IMR-90 (cell line): ENCODE measurements around the gene ZNF600. TPM values are rescaled to one million over a fixed set of nuclear protein-coding genes. Genes with fewer than 3 reads are reported as not detected.

Experiments
- ATAC-seq: fragments of 200-7000 bp; cut with Tn5 transposase; 2 replicates; pipeline ENCODE4 v1.9.1; 2020; ENCODE audit warnings: low read depth, mild to moderate bottlenecking, moderate library complexity
- BruUV-seq: library from RNA; stranded (reverse); fragments of 400-500 nt; replicated peaks from 2 replicates; lab custom pipeline; 2021; lab: Mats Ljungman, UMichigan
- CTCF ChIA-PET: fragments of 300-600 bp; formaldehyde crosslinking; extraction: SDS; loops from one replicate; lab custom pipeline; 2021; ENCODE audit warnings: antibody characterized with exemption; lab: Yijun Ruan, JAX
- POLR2A ChIA-PET: fragments of 300-600 bp; sonication (Branson Sonifier 250); formaldehyde crosslinking; loops from one replicate; lab custom pipeline; 2022; ENCODE audit warnings: antibody characterized with exemption; ENCODE audit not compliant: unreplicated experiment; lab: Charles Lee
- DNase-seq: peaks from one replicate; pipeline ENCODE4 v3.0.0; 2013
- H2AFZ ChIP-seq: replicated peaks from 2 replicates; pipeline ENCODE3; 2013; ENCODE audit warnings: low read length, mild to moderate bottlenecking; ENCODE audit not compliant: poor library complexity
- H2AK5ac ChIP-seq: 2 replicates; pipeline ENCODE4 v1.6.1; 2013; ENCODE audit warnings: low read depth, low read length, inconsistent platforms
- H2AK9ac ChIP-seq: replicated peaks from 2 replicates; pipeline ENCODE3; 2013; ENCODE audit warnings: mild to moderate bottlenecking, low read depth, low read length, moderate library complexity; ENCODE audit not compliant: poor library complexity
- H2BK120ac ChIP-seq: 2 replicates; pipeline ENCODE4 v1.6.1; 2013; ENCODE audit warnings: low read depth, low read length, inconsistent platforms
- H2BK15ac ChIP-seq: 3 replicates; pipeline ENCODE4 v1.6.1; 2013; ENCODE audit warnings: low read depth, low read length, inconsistent platforms
- H2BK20ac ChIP-seq: 2 replicates; pipeline ENCODE4 v1.6.1; 2013; ENCODE audit warnings: low read depth, mild to moderate bottlenecking, inconsistent platforms, low read length, moderate library complexity
- H2BK5ac ChIP-seq: 2 replicates; pipeline ENCODE4 v1.6.1; 2013; ENCODE audit warnings: mild to moderate bottlenecking, low read depth, low read length, inconsistent platforms; ENCODE audit not compliant: poor library complexity, severe bottlenecking
- H3K14ac ChIP-seq: replicated peaks from 2 replicates; pipeline ENCODE4 v1.6.1; 2013; ENCODE audit warnings: low read depth, low read length, inconsistent platforms
- H3K18ac ChIP-seq: 2 replicates; pipeline ENCODE4 v1.6.1; 2013; ENCODE audit warnings: low read depth, low read length, control low read depth
- H3K23ac ChIP-seq: 2 replicates; pipeline ENCODE4 v1.6.1; 2013; ENCODE audit warnings: low read depth, low read length, inconsistent platforms
- H3K27ac ChIP-seq: 2 replicates; pipeline ENCODE4 v1.5.1; 2013; ENCODE audit warnings: mild to moderate bottlenecking, control low read depth, low read length; ENCODE audit not compliant: insufficient read depth
- H3K27me3 ChIP-seq: 2 replicates; pipeline ENCODE4 v1.6.1; 2013; ENCODE audit warnings: low read length; ENCODE audit not compliant: control insufficient read depth, insufficient read depth
- H3K36me3 ChIP-seq: 2 replicates; pipeline ENCODE4 v1.6.1; 2013; ENCODE audit warnings: low read length, mixed read lengths; ENCODE audit not compliant: control insufficient read depth, insufficient read depth
- H3K4ac ChIP-seq: 2 replicates; pipeline ENCODE4 v1.6.1; 2013; ENCODE audit warnings: low read depth, low read length, inconsistent platforms
- H3K4me1 ChIP-seq: 2 replicates; pipeline ENCODE4 v1.6.1; 2013; ENCODE audit warnings: low read length, mixed read lengths; ENCODE audit not compliant: control insufficient read depth, insufficient read depth
- H3K4me2 ChIP-seq: 2 replicates; pipeline ENCODE4 v1.6.1; 2013; ENCODE audit warnings: low read depth, mild to moderate bottlenecking, control low read depth, low read length, moderate library complexity
- H3K4me3 ChIP-seq: 2 replicates; pipeline ENCODE4 v1.5.1; 2013; ENCODE audit warnings: low read depth, mild to moderate bottlenecking, control low read depth, low read length, moderate library complexity; ENCODE audit not compliant: insufficient read depth
- H3K56ac ChIP-seq: 2 replicates; pipeline ENCODE4 v1.6.1; 2013; ENCODE audit warnings: low read length, inconsistent platforms; ENCODE audit not compliant: insufficient read depth; ENCODE audit errors: extremely low read depth
- H3K79me1 ChIP-seq, 2 experiments: 2 replicates each; pipeline ENCODE4 v1.6.1; 2013; ENCODE audit warnings: low read length in 2 of 2, inconsistent platforms in 1 of 2, low read depth in 1 of 2
- H3K9ac ChIP-seq: 2 replicates; pipeline ENCODE4 v1.6.1; 2013; ENCODE audit warnings: low read depth, low read length, control low read depth
- H3K9me1 ChIP-seq: 2 replicates; pipeline ENCODE4 v1.6.1; 2013; ENCODE audit warnings: low read length, inconsistent platforms; ENCODE audit not compliant: insufficient read depth
- H3K9me3 ChIP-seq: 2 replicates; pipeline ENCODE4 v1.6.1; 2013; ENCODE audit warnings: low read length; ENCODE audit not compliant: control insufficient read depth, insufficient read depth
- H4K20me1 ChIP-seq: 2 replicates; pipeline ENCODE4 v1.6.1; 2013; ENCODE audit warnings: low read length, inconsistent platforms; ENCODE audit not compliant: insufficient read depth
- H4K5ac ChIP-seq: 2 replicates; pipeline ENCODE4 v1.6.1; 2013; ENCODE audit warnings: mild to moderate bottlenecking, low read depth, low read length, control low read depth
- H4K8ac ChIP-seq, 2 experiments: 2 replicates each; pipeline ENCODE4 v1.6.1; 2013; ENCODE audit warnings: low read depth in 2 of 2, low read length in 2 of 2, control low read depth in 1 of 2, inconsistent platforms in 1 of 2
- H4K91ac ChIP-seq: 2 replicates; pipeline ENCODE4 v1.6.1; 2013; ENCODE audit warnings: low read depth, low read length, inconsistent platforms; ENCODE audit not compliant: insufficient read depth
- CEBPB ChIP-seq: IDR thresholded peaks from 2 replicates; pipeline ENCODE4 v1.6.1; 2012; ENCODE audit warnings: low read depth, low read length, improper control_type of control experiment
- CHD1 ChIP-seq: IDR thresholded peaks from 2 replicates; pipeline ENCODE4 v1.6.1; 2012; ENCODE audit warnings: low read depth, low read length, improper control_type of control experiment
- CTCF ChIP-seq: conservative IDR thresholded peaks from 2 replicates; pipeline ENCODE4 v1.5.1; 2012; ENCODE audit warnings: mild to moderate bottlenecking, low read depth, low read length, improper control_type of control experiment
- ELK1 ChIP-seq: fragments of 150-350 bp; IDR thresholded peaks from 2 replicates; pipeline ENCODE4 v1.6.1; 2016; ENCODE audit warnings: low read depth, mild to moderate bottlenecking, low read length, moderate library complexity, borderline replicate concordance
- MAZ ChIP-seq: IDR thresholded peaks from 2 replicates; pipeline ENCODE4 v1.6.1; 2012; ENCODE audit warnings: low read depth, mild to moderate bottlenecking, low read length, improper control_type of control experiment, moderate library complexity, borderline replicate concordance
- MXI1 ChIP-seq: IDR thresholded peaks from 2 replicates; pipeline ENCODE4 v1.6.1; 2012; ENCODE audit warnings: low read depth, mild to moderate bottlenecking, low read length, moderate library complexity, borderline replicate concordance
- POLR2A ChIP-seq: IDR thresholded peaks from 2 replicates; pipeline ENCODE4 v1.6.1; 2012; ENCODE audit warnings: mild to moderate bottlenecking, low read depth, low read length
- USF2 ChIP-seq: fragments of 150-350 bp; IDR thresholded peaks from 2 replicates; pipeline ENCODE4 v1.6.1; 2017; ENCODE audit warnings: mild to moderate bottlenecking, antibody characterized with exemption, low read length, low read depth
- WGBS, 2 experiments: methylation state at CpG; one replicate each; pipeline versions ENCODE4 v1.1.5 to v1.1.7; 2013; ENCODE audit warnings: missing lambda C conversion rate in 2 of 2; ENCODE audit not compliant: insufficient read length in 1 of 2; ENCODE audit errors: extremely low coverage in 2 of 2; 5-methylcytosine and 5-hydroxymethylcytosine counted together
- dilution Hi-C: fragments of 300-500 bp; cut with HindIII; formaldehyde crosslinking; loops from one replicate; pipeline ENCODE4 v1.14.3; 2018; ENCODE audit warnings: low sequenced_read_pairs; ENCODE audit not compliant: unreplicated experiment
- in situ Hi-C: fragments of 300-500 bp; cut with MboI; formaldehyde crosslinking; loops from 3 replicates; pipeline ENCODE4 v1.14.3; 2019; ENCODE audit warnings: low sequenced_read_pairs, inconsistent platforms, mixed read lengths
- intact Hi-C: fragments of 100-400 bp; cut with micrococcal nuclease; formaldehyde crosslinking; loops from 2 replicates; pipeline ENCODE4 v1.10.0; 2022
- polyA plus RNA-seq, 3 experiments: library from polyadenylated mRNA; depleted of rRNA; stranded (reverse); fragments of >200 nt; gene quantifications; 2 replicates each; pipeline ENCODE4 v1.2.3, GENCODE V29; 2012; ENCODE audit warnings: low replicate concordance in 1 of 3
- total RNA-seq: library from RNA; depleted of rRNA; stranded (reverse); fragments of >200 nt; gene quantifications from 2 replicates; pipeline ENCODE4 v1.2.3, GENCODE V29; 2012

The ZNF600 gene
- total and polyA plus RNA-seq, 2 of the 4 experiments (the other 2 are of a cell fraction), result 4.0 to 4.1 TPM

- Histone ChIP-seq H2BK15ac (peak overlapping the region; percentile 8; the same call in 1 of the 3 replicates), H4K5ac (peak overlapping the region; percentile 61), H3K27ac (peak overlapping the region; percentile 85), H3K18ac (0 out of 2 replicates have a peak overlapping the region, but pooled peaks have one; percentile 30), H3K79me1 (peaks cover 12 to 24% of the 10 kb centered on the region in 2 experiments), H4K20me1 (no peaks in the 10 kb centered on the region), H3K9me1 (peaks cover 4% of the 10 kb centered on the region; the same call in 1 of the 2 replicates), H3K14ac (peak overlapping the region; percentile 38; the same call in 1 of the 2 replicates), H3K27me3 (no peaks in the 10 kb centered on the region), H3K36me3 (no peaks in the 10 kb centered on the region), H3K56ac (peak overlapping the region; percentile 53), H2BK20ac (no peak overlapping the region), H3K4me1 (no peaks in the 10 kb centered on the region; the same call in 1 of the 2 replicates), H2AFZ (peak overlapping the region; percentile 93), H3K4me3 (peak overlapping the region; percentile 89), H3K4ac (peak overlapping the region; percentile 71), H2BK5ac (peak overlapping the region; percentile 65), H3K4me2 (peak overlapping the region; percentile 94), H2BK120ac (no peak overlapping the region), H2AK5ac (no peak overlapping the region), H3K9ac (peak overlapping the region; percentile 90), H4K91ac (no peak overlapping the region; the same call in 1 of the 2 replicates), H4K8ac (peak overlapping the region; percentile 88 to 90; a peak in 3 of 4 replicates), H3K9me3 (no peaks in the 10 kb centered on the region), H3K23ac (peak overlapping the region; percentile 14; the same call in 1 of the 2 replicates), H2AK9ac (peak overlapping the region; percentile 47)
- DNase-seq, result no peak
- TSS peak; percentile 75 for BruUV-seq
- ATAC-seq, result peak; percentile 44
- TF ChIP-seq ELK1 (no peak), CHD1 (no peak), MAZ (no peak), MXI1 (peak; percentile 49; the same call in 1 of the 2 replicates), CTCF (no peak), USF2 (no peak), CEBPB (no peak), POLR2A (no peak)
- 0% methylated on average over 12 of the region's 39 CpGs; no CpG with 5 or more reads in 1 of the 2 experiments for WGBS, 2 experiments
- CTCF ChIA-PET, result no interaction called here
- in situ Hi-C loops, result no loop called here
- POLR2A ChIA-PET, result no interaction called here
- intact Hi-C loops, result loop anchor here (1.0 to 5.0 kb wide), 2 partner anchors 42 to 93 kb away; no protein-coding TSS in a partner anchor
- dilution Hi-C loops, result no loop called here
Observed at GRCh38 chr19:52734331-52734892, 52.2 kb downstream of the ZNF600 start.
